ENCODE results near the gene RBM19.

RBM19 gene

DNA sequence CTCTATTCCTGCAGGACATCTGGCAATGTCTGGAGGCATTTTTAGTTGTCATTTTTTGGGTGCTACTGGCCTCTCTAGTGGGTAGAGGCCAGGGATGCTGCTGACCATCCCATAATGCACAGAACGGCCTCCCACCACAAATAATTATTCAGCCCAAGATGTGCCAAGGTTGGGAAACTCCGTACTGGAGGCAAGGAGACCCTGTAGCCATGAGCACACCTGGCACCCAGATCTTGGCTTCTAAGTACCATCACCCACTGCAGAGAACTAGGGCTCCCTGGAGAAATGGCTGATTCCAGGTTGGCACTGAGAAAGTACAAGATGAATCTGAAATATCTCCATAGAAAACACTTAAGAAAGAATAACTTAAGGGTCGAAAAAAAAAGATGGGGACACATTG lies 81.7 kb downstream of the RBM19 start:
- Mint-ChIP-seq H3K9me3 (ENCODE audit: low read depth) (no peaks in the 10 kb centered on the region), H3K4me1 (ENCODE audit: low read depth) (no peaks in the 10 kb centered on the region), H3K36me3 (peaks cover 25% of the 10 kb centered on the region), H3K27me3 (no peaks in the 10 kb centered on the region), H3K27ac (no peak overlapping the region), H3K4me3 (no peak overlapping the region)

DNA sequence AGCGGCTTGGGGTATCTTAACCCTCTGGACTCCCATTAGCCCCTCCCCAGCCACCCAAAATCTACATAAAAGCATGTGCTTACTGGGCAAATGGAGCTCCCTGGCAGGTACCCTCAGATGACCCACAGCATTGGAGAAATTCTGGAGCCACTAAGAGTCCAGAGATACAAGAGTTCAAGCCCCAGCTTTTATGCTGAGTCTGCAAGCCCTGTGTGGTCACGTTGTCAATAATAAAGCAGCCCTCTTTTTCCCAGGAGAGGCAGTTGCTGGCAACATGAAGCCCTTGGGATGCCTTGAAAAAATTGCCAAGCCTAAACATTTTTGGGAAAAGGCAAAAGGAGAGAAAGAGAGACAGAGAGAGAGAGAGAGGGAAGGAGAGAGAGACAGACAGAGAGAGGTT lies 83.4 kb downstream of the RBM19 start:
- Mint-ChIP-seq H3K27ac (no peak overlapping the region), H3K4me1 (ENCODE audit: low read depth) (no peaks in the 10 kb centered on the region), H3K36me3 (peaks cover 17% of the 10 kb centered on the region), H3K9me3 (ENCODE audit: low read depth) (no peaks in the 10 kb centered on the region), H3K4me3 (no peak overlapping the region), H3K27me3 (no peaks in the 10 kb centered on the region)

DNA sequence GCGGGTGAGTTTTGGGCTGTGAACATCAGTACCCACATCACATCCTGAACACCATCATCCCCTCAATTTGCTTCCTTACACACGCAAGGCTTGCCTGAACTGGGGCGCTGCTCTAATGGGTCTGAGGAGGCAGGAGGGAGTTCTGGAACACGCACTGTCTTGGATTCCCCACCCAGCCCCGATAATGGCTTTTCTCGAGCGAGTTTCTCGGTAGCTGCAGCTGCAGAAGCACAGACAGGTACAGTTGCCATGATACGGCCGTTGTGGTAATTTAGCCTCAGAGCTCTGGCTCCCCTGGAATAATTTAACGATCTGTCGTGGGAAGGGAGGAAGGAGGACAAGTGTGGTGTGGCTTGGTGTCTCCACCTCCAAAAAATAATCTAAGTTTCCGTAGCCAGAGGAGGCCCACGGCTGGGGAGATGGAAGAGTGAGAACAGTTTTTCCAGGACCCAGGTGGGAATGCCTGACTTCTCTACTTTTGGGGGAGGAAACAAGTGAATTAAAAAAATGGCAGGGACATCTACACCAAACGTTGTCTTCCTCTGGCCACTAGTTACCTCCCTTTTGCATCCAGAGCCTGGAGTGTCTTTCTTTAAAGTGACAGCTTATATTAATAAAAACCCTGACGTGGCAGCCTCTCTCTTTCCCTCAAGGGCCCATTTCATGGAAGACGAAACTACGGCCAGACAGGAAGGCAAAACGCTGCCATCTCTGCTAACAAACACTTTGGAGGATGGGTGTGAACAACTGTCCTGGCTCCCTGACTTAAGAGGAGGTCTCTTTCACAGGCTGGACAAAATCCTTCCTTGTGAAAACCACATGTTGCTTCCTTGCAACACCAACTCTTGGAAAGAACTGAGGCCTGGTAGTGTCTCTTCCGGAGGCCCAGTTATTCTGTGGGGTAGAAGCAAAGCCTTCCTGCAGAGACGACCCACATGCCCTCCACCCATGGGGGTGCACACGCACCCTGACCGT lies 84.8 kb downstream of the RBM19 start:
- Mint-ChIP-seq H3K9me3 (ENCODE audit: low read depth) (no peaks in the 10 kb centered on the region), H3K36me3 (peaks cover 16% of the 10 kb centered on the region), H3K4me3 (no peak overlapping the region), H3K27ac (no peak overlapping the region), H3K4me1 (ENCODE audit: low read depth) (no peaks in the 10 kb centered on the region), H3K27me3 (no peaks in the 10 kb centered on the region)

DNA sequence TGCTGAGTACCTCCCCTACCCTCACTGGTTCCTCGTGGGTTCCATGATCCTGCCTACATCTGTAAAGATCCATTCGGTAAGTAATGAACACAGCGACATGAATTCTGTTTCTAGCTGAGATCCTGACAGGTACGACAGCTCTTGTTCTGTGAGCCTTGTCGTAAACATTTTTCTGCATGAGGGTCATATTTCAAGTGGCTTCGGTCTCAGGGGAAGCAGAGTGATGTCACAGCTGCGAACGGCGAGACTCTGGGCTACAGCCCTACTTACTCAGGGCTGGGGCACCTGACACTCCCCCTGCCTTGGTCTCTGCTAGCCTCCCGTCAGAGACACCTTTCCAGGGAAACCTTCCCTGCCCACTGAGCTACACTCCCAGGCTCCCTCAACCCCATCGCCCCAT lies 85.8 kb downstream of the RBM19 start:
- no peaks in the 10 kb centered on the region for H3K27me3 Mint-ChIP-seq
- no peak overlapping the region for H3K27ac Mint-ChIP-seq
- H3K4me1 Mint-ChIP-seq (ENCODE audit: low read depth), result no peaks in the 10 kb centered on the region
- peaks cover 18% of the 10 kb centered on the region for H3K36me3 Mint-ChIP-seq
- no peaks in the 10 kb centered on the region for H3K9me3 Mint-ChIP-seq (ENCODE audit: low read depth)
- H3K4me3 Mint-ChIP-seq, result no peak overlapping the region

DNA sequence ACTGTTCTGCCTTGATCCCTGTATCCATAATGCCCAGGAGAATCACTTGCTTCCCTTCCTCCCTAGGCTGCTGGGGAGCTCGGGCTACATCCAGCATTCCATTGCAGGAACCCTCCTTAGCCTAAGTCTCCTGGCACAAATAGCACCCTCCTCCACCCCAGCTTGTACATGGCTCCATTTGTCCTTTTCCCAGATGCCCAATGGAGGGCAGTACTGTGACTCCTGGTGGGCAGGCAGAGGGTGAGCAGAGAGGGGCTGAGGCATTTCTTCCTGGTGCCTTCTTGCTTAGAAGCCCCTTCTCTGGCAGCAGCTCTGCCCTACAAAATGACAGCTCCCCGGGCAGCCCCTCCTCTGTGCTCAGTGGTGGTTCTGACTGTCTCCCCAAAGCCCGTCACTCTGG lies 86.5 kb downstream of the RBM19 start:
- Mint-ChIP-seq H3K4me1 (ENCODE audit: low read depth) (no peaks in the 10 kb centered on the region), H3K4me3 (no peak overlapping the region), H3K27me3 (no peaks in the 10 kb centered on the region), H3K36me3 (peaks cover 14% of the 10 kb centered on the region), H3K27ac (no peak overlapping the region), H3K9me3 (ENCODE audit: low read depth) (no peaks in the 10 kb centered on the region)

DNA sequence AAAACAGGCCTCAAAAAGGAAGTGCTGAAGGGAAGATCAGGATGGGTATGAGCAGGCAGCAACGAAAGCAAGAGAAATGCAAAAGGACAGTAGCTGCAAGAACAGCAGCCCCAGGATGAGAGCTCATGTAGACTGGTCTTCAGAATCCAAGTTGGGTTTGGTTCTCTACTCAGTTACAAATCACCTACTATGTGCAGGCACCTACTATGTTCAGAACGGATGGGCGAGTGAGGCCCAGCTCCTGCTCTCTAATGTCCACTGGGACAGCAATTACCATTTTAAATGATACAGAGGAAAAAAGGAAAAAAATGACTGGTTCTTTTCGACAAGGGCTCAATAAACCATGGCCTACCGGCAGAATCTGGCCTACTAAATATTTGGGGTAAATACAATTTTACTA lies 88.5 kb downstream of the RBM19 start:
- peaks cover 13% of the 10 kb centered on the region for H3K36me3 Mint-ChIP-seq

DNA sequence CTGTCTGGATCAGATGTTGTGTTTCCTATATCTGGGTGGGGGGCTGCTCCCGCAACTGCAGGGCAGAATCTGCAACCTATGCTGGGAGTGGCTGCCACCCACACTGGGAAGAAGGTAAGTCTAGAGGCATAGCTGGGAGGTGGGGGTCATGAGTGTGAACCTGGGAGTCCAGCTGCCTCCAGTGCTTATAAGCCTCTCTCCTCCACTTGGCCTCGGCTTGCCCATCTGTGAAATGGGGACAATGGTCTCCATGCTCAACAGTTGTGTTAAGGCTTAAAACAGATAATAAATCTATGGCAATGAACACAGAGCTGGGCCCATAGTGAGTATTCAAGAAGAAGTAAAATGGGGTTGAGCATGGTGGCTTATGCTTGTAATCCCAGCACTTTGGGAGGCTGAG lies 90.0 kb downstream of the RBM19 start:
- Mint-ChIP-seq H3K4me3 (no peak overlapping the region), H3K27ac (no peak overlapping the region), H3K4me1 (ENCODE audit: low read depth) (no peaks in the 10 kb centered on the region), H3K36me3 (peaks cover 13% of the 10 kb centered on the region), H3K27me3 (no peaks in the 10 kb centered on the region), H3K9me3 (ENCODE audit: low read depth) (no peaks in the 10 kb centered on the region)

More for the DNA sequence above, 88.5 kb downstream of the RBM19 start:
- Mint-ChIP-seq H3K4me1 (ENCODE audit: low read depth) (no peaks in the 10 kb centered on the region), H3K4me3 (no peak overlapping the region), H3K27ac (no peak overlapping the region), H3K27me3 (no peaks in the 10 kb centered on the region), H3K9me3 (ENCODE audit: low read depth) (no peaks in the 10 kb centered on the region)

DNA sequence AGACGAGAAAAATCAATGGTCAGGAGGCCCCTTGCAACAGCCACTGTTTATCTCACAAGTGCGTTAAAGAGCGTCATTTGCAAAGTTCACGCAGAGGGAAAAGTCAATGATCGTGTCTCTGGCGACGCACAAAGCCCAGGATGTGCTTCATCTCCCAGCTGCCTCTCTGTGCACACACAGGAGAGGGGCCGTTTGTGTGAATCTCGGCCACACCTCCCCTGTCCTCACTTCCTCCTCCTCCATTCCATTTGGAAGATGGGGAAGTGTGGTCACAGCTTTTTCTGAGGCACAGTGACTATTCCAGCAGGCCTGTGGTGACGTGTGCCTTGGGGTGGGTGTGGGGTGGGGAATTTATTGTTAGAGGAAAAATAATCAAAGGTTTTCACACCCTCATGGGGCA lies 90.4 kb downstream of the RBM19 start:
- Mint-ChIP-seq H3K9me3 (ENCODE audit: low read depth) (no peaks in the 10 kb centered on the region), H3K27me3 (no peaks in the 10 kb centered on the region), H3K4me1 (ENCODE audit: low read depth) (no peaks in the 10 kb centered on the region), H3K36me3 (peaks cover 13% of the 10 kb centered on the region), H3K4me3 (no peak overlapping the region), H3K27ac (no peak overlapping the region)

DNA sequence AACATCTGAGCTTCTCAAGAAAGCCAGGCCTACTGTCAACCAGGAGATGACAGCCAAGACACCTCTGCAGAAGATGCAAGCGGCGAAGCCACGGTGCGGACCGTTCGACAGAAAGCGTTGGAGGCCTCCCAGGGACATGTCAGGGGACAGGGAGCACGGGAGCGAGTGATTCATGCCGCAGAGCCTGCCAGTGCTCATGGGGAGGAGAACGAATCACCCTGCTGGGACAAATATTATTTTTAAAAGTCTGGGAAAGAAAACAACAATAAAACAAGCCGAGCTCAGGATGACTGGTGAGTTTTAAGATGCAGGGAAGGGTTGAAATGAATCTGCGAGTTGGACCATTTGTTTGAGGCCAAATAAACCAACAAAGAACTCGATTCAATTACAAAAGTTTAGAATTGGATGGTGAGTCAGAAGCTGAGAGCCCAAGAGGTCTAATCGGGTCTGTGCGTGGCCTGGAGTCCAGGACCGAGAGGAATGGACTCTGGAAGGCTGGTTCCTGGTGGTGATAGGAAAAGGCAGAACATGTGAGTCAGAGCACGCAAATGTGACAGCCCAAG lies 91.0 kb downstream of the RBM19 start:
- Mint-ChIP-seq H3K27me3 (no peaks in the 10 kb centered on the region), H3K36me3 (peaks cover 12% of the 10 kb centered on the region), H3K27ac (no peak overlapping the region), H3K4me1 (ENCODE audit: low read depth) (no peaks in the 10 kb centered on the region), H3K9me3 (ENCODE audit: low read depth) (no peaks in the 10 kb centered on the region), H3K4me3 (no peak overlapping the region)

DNA sequence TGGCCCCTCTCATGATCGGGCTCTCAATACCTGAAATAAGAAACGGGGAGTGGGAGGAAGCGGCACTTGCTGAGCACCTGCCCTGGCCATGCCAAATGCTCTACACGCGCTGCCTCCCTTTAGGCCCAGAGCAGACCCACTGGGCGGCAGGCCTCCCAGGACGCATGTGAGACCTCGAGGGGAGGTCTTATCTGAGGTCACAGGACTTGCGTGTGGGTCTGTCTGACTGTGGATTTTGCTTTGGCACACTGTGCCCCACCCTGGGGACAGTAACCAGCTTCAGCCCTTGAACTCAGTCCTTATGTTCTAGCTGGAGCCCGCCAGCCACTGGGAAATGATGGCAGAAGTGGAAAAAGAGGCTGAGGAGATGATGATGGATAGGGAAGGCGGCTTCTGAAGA lies 91.8 kb downstream of the RBM19 start:
- no peaks in the 10 kb centered on the region for H3K9me3 Mint-ChIP-seq (ENCODE audit: low read depth)
- peaks cover 10% of the 10 kb centered on the region for H3K36me3 Mint-ChIP-seq
- H3K4me1 Mint-ChIP-seq (ENCODE audit: low read depth), result no peaks in the 10 kb centered on the region
- no peak overlapping the region for H3K4me3 Mint-ChIP-seq
- no peaks in the 10 kb centered on the region for H3K27me3 Mint-ChIP-seq
- H3K27ac Mint-ChIP-seq, result no peak overlapping the region

DNA sequence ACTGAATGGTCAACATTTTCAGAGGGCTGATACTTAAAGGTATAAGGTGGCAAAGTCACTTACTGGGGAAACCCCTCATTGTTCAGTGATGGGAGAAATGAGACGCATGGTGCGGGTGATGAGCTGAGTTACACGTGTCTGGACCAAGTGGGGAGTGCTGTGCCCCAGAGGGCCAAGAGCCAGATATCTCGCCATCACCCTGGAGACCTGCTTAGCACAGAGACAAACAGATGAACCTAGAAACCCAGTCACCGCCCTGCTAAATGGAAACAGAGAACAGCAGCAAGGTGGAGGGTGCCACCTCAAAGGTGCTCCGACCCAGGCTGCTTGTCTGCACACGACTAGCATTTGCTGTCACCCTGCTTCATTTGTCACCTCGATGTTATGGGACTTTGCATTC lies 92.4 kb downstream of the RBM19 start:
- H3K4me1 Mint-ChIP-seq (ENCODE audit: low read depth), result no peaks in the 10 kb centered on the region
- H3K4me3 Mint-ChIP-seq, result no peak overlapping the region
- H3K9me3 Mint-ChIP-seq (ENCODE audit: low read depth), result no peaks in the 10 kb centered on the region
- H3K27me3 Mint-ChIP-seq, result no peaks in the 10 kb centered on the region
- H3K27ac Mint-ChIP-seq, result no peak overlapping the region
- peaks cover 10% of the 10 kb centered on the region for H3K36me3 Mint-ChIP-seq

DNA sequence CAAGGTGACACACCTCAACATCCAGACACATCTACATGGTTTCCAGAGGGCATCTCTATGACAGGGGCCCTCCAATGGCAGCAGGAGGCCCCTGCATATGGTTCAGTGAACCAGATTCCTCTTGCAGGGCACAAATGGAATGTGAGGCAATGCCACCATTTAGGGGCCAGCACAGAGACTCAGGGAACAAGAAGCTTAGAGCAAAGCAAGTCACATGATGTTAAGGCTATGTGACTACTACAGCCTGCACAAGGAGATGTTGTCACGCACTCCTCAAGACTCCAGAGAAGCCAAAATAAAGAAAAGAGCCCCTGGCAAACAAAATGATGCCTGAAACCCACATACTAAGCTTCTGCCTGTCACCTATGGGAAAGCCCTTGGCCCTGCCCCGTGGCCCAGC lies 95.2 kb downstream of the RBM19 start:
- H3K9me3 Mint-ChIP-seq (ENCODE audit: low read depth), result no peaks in the 10 kb centered on the region
- no peak overlapping the region for H3K4me3 Mint-ChIP-seq
- no peaks in the 10 kb centered on the region for H3K27me3 Mint-ChIP-seq
- peaks cover 10% of the 10 kb centered on the region for H3K36me3 Mint-ChIP-seq
- no peak overlapping the region for H3K27ac Mint-ChIP-seq
- no peaks in the 10 kb centered on the region for H3K4me1 Mint-ChIP-seq (ENCODE audit: low read depth)

DNA sequence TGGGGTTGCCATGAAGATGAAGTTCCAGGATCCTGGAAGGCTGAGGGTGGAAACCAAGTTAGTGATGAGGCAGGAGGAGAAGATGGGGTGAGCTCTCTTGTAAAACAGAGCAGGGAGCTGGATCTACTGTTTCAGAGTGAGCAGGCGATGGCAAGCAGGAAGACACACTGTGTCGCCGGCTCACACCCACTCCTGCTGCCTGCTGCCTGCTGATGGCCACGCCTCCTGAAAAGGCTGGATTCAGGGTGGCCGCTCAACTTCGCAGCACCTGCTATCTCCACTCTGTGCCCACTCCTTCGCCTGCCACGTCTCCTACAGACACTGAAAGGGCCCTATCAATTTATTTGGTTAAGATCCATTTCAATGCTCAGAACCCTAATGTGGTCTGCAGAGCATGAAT lies 96.1 kb downstream of the RBM19 start:
- Mint-ChIP-seq H3K27me3 (no peaks in the 10 kb centered on the region), H3K27ac (no peak overlapping the region), H3K36me3 (peaks cover 6% of the 10 kb centered on the region), H3K9me3 (ENCODE audit: low read depth) (no peaks in the 10 kb centered on the region), H3K4me3 (no peak overlapping the region), H3K4me1 (ENCODE audit: low read depth) (peaks cover 2% of the 10 kb centered on the region)

DNA sequence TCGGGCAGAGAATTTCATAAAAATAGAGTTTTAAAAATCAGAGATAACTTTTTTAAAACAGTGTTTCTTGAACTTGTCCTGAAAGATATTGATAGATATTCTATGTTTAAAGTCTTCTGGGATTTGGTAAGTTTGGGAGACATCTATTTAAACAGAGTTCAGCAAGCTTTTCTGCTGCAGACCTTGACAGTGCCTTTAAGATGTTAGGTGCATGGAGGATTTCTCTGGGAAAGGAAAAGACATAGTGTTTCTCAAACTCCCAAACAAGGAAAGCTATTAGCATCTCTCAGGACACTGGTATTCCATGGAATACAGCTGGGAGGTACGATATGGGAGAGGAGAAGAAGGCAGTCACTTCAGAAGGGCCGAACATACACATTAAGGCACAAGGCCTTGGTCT lies 97.8 kb downstream of the RBM19 start:
- Mint-ChIP-seq H3K4me3 (no peak overlapping the region), H3K9me3 (ENCODE audit: low read depth) (no peaks in the 10 kb centered on the region), H3K36me3 (peaks cover 6% of the 10 kb centered on the region), H3K27me3 (no peaks in the 10 kb centered on the region), H3K4me1 (ENCODE audit: low read depth) (peaks cover 7% of the 10 kb centered on the region), H3K27ac (no peak overlapping the region)

DNA sequence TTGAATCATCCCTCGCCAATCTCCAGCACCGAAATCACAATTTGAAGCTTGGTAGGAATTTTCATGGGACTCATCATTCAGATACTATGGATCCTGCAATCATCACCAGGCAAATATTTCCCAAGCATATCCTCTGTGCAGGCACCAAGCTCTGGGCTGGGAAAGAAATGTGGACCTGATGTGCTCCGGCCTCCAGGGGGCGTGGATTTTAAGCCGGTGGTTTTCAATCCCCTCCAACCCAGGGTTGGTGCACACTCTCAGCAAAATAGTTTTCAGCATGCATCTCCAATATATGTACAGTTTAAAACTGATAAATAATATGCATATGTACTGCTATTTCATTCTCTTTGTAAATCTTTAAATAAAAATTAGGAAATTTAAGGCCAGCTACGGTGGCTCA lies 98.9 kb downstream of the RBM19 start:
- H3K36me3 Mint-ChIP-seq, result peaks cover 6% of the 10 kb centered on the region
- H3K27ac Mint-ChIP-seq, result no peak overlapping the region
- H3K4me3 Mint-ChIP-seq, result no peak overlapping the region
- no peaks in the 10 kb centered on the region for H3K27me3 Mint-ChIP-seq
- no peaks in the 10 kb centered on the region for H3K9me3 Mint-ChIP-seq (ENCODE audit: low read depth)
- H3K4me1 Mint-ChIP-seq (ENCODE audit: low read depth), result peaks cover 14% of the 10 kb centered on the region

DNA sequence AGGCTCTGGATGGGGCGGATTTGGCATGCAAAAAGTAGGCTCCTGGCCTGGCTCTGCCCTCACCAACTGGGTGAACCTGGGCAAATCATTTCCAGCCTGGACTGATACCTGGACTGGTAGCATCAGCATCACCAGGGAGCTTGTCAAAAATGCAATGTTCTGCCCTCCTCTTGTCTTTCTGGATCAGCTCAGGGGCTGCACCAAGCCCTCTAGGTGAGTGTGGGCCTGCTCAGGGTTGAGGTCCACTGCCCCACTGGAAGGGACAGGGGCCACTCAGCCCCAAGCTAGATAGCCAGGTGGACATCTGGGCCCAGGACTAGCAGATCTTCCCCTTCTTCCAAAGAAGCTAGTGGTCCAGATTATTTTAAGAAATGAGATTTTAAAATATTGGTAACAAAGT lies 99.6 kb downstream of the RBM19 start:
- Mint-ChIP-seq H3K4me1 (ENCODE audit: low read depth) (peaks cover 17% of the 10 kb centered on the region), H3K4me3 (no peak overlapping the region), H3K36me3 (peaks cover 7% of the 10 kb centered on the region), H3K27ac (no peak overlapping the region), H3K9me3 (ENCODE audit: low read depth) (no peaks in the 10 kb centered on the region), H3K27me3 (no peaks in the 10 kb centered on the region)
